BJ (cell line): Measurements from ENCODE around the gene COL1A1. TPM values are rescaled to one million over a fixed set of nuclear protein-coding genes. Genes with fewer than 3 reads are reported as not detected.

Experiments
- CTCF ChIA-PET: fragments of 350-600 bp; formaldehyde crosslinking; extraction: SDS; loops from one replicate; lab custom pipeline; 2021; ENCODE audit warnings: antibody characterized with exemption, inconsistent platforms; lab: Yijun Ruan, JAX
- POLR2A ChIA-PET: fragments of 300-600 bp; sonication (Branson Sonifier 250); formaldehyde crosslinking; extraction: SDS; loops from one replicate; lab custom pipeline; 2021; ENCODE audit warnings: antibody characterized with exemption; lab: Charles Lee
- DNase-seq: peaks from one replicate; pipeline ENCODE4 v3.0.0-alpha.2; 2011; ENCODE audit warnings: low read depth
- H3K27me3 ChIP-seq: 2 replicates; pipeline ENCODE4 v1.6.0; 2011; ENCODE audit warnings: low read length; ENCODE audit not compliant: control insufficient read depth, insufficient read depth
- H3K36me3 ChIP-seq: 2 replicates; pipeline ENCODE4 v1.5.1; 2011; ENCODE audit warnings: low read length; ENCODE audit not compliant: control insufficient read depth, insufficient read depth
- H3K4me3 ChIP-seq: 2 replicates; pipeline ENCODE4 v1.5.1; 2011; ENCODE audit warnings: low read depth, mild to moderate bottlenecking, control low read depth, low read length
- polyA plus RNA-seq: library from polyadenylated mRNA; depleted of rRNA; stranded (reverse); fragments of >200 nt; gene quantifications from 2 replicates; pipeline ENCODE4 v1.2.3, GENCODE V29; 2011
- TF ChIP-seq, protein P1 (sequence below): IDR thresholded peaks from 2 replicates; pipeline ENCODE4 v1.5.1; 2011; ENCODE audit warnings: low read depth, mild to moderate bottlenecking, control low read depth, inconsistent platforms, low read length, moderate library complexity; ENCODE audit not compliant: insufficient read depth

COL1A1 gene
- polyA plus RNA-seq, 1 experiment, result 2,161 TPM

DNA sequence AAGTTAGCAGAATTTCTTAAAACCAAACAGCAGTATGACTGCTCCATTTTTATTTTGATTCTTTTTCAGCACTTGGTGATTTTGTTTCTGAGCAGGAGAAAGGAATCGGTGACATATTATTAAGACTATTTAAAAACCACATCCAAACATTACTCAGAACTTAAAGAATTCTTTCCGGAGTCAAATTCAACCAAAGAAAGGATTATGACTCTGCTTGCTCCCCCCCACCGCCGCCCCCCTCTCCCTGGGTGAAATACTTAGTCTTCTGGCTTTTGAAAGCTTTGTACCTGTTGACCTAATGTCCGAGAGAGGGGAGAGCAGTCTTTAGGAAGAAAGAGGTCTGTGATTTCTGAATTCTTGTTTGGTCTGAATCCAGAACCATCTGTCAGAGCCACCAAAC is 17.9 kb upstream of the COL1A1 start:
- POLR2A ChIA-PET, result interaction anchor here (0.6 to 4.3 kb wide), 8 partner anchors 9 to 53 kb away, joined by 3 to 58 read pairs (median 6); partner anchors contain the start of gene COL1A1

DNA sequence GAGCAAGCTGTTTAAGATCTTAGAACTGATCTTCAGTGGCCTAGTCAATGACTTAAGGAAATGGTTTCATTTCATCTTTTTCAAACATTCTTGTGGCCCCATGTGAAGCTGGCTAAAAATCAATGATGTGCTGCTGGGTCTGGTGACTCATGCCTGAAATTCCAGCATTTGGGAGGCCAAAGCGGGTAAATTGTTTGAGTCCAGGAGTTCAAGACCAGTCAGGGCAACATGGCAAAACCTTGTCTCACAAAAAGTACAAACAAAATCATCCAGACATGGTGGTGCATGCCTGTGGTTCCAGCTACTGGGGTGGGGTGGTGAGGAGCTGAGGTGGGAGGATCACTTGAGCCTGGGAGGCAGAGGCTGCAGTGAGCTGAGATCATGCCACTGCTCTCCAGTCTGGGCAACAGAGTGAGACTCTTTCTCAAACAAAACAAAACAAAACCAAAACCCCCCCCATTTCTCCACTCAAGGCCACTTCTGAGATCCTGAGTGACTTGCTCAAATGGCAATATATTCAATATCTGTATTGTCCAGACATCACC is 17.4 kb upstream of the COL1A1 start:
- peak; percentile 93 for DNase-seq
- no peaks in the 10 kb centered on the region for H3K27me3 ChIP-seq
- TF ChIP-seq, protein P1, sequence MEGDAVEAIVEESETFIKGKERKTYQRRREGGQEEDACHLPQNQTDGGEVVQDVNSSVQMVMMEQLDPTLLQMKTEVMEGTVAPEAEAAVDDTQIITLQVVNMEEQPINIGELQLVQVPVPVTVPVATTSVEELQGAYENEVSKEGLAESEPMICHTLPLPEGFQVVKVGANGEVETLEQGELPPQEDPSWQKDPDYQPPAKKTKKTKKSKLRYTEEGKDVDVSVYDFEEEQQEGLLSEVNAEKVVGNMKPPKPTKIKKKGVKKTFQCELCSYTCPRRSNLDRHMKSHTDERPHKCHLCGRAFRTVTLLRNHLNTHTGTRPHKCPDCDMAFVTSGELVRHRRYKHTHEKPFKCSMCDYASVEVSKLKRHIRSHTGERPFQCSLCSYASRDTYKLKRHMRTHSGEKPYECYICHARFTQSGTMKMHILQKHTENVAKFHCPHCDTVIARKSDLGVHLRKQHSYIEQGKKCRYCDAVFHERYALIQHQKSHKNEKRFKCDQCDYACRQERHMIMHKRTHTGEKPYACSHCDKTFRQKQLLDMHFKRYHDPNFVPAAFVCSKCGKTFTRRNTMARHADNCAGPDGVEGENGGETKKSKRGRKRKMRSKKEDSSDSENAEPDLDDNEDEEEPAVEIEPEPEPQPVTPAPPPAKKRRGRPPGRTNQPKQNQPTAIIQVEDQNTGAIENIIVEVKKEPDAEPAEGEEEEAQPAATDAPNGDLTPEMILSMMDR, result no peak
- ChIA-PET POLR2A (interaction anchor here (0.7 to 4.3 kb wide), 7 partner anchors 9 to 158 kb away, joined by 4 to 58 read pairs (median 6); partner anchors contain the start of gene COL1A1), CTCF (interaction anchor here (0.6 to 23.7 kb wide), 7 partner anchors 9 to 99 kb away, joined by 3 to 515 read pairs (median 7); partner anchors contain the start of genes COL1A1 and TMEM92)
- no peak overlapping the region for H3K4me3 ChIP-seq
- H3K36me3 ChIP-seq, result no peaks in the 10 kb centered on the region

More for the DNA sequence above, 17.9 kb upstream of the COL1A1 start:
- DNase-seq, result no peak
- H3K36me3 ChIP-seq, result no peaks in the 10 kb centered on the region
- CTCF ChIA-PET, result interaction anchor here (0.6 to 23.7 kb wide), 6 partner anchors 15 to 98 kb away, joined by 3 to 515 read pairs (median 6); partner anchors contain the start of genes COL1A1 and TMEM92
- TF ChIP-seq, protein P1, result no peak
- H3K4me3 ChIP-seq, result peak overlapping the region; percentile 21
- H3K27me3 ChIP-seq, result no peaks in the 10 kb centered on the region

DNA sequence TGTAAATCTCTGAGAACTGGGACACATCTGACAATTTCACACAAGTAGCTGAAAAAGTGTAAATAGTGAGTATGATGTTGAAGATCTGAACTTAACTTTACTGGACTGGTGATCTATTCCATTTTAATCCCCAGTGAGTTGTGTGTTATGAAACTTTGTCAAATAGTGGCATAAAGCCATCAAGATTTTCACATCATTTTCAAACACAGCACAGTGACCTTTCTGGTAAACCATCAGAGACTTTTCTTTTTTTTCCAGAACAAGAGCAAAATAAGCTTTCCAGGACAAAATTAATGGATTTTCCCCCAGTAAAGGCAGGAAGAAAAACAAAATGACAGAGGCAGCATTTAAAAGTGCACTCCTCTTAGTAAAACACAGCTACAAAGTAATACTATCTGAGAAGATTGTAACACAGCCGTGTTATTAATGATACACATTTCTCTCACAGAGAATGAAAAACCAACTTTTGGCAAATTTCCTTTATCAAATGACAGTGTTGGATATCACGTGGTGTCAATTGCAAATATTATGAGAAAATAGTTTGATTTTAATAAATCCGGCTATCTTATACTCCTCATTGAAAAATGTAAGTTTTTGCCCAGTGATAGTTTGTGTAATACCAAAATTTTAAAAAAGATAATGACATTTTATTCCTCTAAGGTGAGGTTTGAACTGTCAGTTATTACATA is 16.8 kb upstream of the COL1A1 start:
- no peak for DNase-seq
- H3K4me3 ChIP-seq, result no peak overlapping the region
- POLR2A ChIA-PET, result interaction anchor here (0.7 to 4.3 kb wide), 6 partner anchors 8 to 157 kb away, joined by 4 to 58 read pairs (median 6); partner anchors contain the start of gene COL1A1

DNA sequence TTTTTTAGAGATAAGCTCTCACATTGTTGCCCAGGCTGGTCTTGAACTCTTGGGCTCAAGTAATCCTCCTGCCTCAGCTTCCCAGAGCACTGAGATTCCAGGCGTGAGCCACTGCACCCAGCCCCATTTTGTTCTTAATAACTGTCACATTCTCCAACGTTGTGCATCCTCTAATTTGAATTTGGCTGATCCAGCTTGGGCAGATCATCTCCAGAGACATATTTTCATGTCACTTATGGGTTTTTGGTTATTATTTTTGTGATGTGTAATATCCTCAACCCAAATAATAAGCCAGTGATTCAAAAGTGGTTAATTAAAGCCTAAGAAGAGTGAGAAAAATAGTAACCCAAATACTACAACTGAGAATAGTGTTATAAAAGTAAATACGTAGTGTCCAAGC is 16.2 kb upstream of the COL1A1 start:
- POLR2A ChIA-PET, result interaction anchor here (2.7 to 4.3 kb wide), 2 partner anchors 8 to 16 kb away, joined by 30 to 58 read pairs; partner anchors contain the start of gene COL1A1
- H3K36me3 ChIP-seq, result no peaks in the 10 kb centered on the region
- no peak for DNase-seq
- no peak overlapping the region for H3K4me3 ChIP-seq
- H3K27me3 ChIP-seq, result no peaks in the 10 kb centered on the region
- TF ChIP-seq, protein P1, result no peak
- CTCF ChIA-PET, result interaction anchor here (0.8 to 23.7 kb wide), 7 partner anchors 8 to 80 kb away, joined by 3 to 515 read pairs (median 9); partner anchors contain the start of genes COL1A1 and TMEM92

More for the DNA sequence above, 16.8 kb upstream of the COL1A1 start:
- Histone ChIP-seq H3K36me3 (no peaks in the 10 kb centered on the region), H3K27me3 (no peaks in the 10 kb centered on the region)
- CTCF ChIA-PET, result interaction anchor here (0.8 to 23.7 kb wide), 7 partner anchors 9 to 79 kb away, joined by 3 to 515 read pairs (median 9); partner anchors contain the start of genes COL1A1 and TMEM92
- TF ChIP-seq, protein P1, result no peak
